GM12875 (cell line): ENCODE results near the gene BCAR1.
"Not testable (repeated sequence)": the region's sequence is repeated elsewhere in the genome, so short reads cannot be mapped to it uniquely, and the experiment has no call there.

ENCODE experiments used
- H3K4me3 ChIP-seq: one replicate; pipeline ENCODE4 v1.5.1; 2011; ENCODE audit warnings: low read depth, low read length, control low read depth
- CTCF ChIP-seq: IDR thresholded peaks from 2 replicates; pipeline ENCODE4 v1.5.1; 2011; ENCODE audit warnings: low read depth, mild to moderate bottlenecking, control low read depth, inconsistent platforms, low read length, moderate library complexity, borderline replicate concordance; ENCODE audit not compliant: insufficient read depth

Gene BCAR1

GRCh38 chr16:75281826-75282225 lies 30.4 kb upstream of the BCAR1 start:
- no peak for TF ChIP-seq CTCF
- H3K4me3 ChIP-seq = no peak overlapping the region

- H3K4me3 ChIP-seq = not testable (repeated sequence)
These were observed 29.6 kb upstream of the BCAR1 start for GRCh38 chr16:75281009-75281408.

- no peak for TF ChIP-seq CTCF
These were observed 28.9 kb upstream of the BCAR1 start for GRCh38 chr16:75280331-75280804.

GRCh38 chr16:75279305-75279704 lies 27.9 kb upstream of the BCAR1 start:
- no peak for TF ChIP-seq CTCF
- no peak overlapping the region for H3K4me3 ChIP-seq

More at GRCh38 chr16:75280331-75280804, 28.9 kb upstream of the BCAR1 start:
- no peak overlapping the region for H3K4me3 ChIP-seq

GRCh38 chr16:75273054-75273925 lies 21.9 kb upstream of the BCAR1 start:
- no peak for TF ChIP-seq CTCF
- H3K4me3 ChIP-seq = no peak overlapping the region

GRCh38 chr16:75272629-75273028 lies 21.2 kb upstream of the BCAR1 start:
- H3K4me3 ChIP-seq = not testable (repeated sequence)

- no peak overlapping the region for H3K4me3 ChIP-seq
- TF ChIP-seq CTCF = no peak
These were observed 20.7 kb upstream of the BCAR1 start for GRCh38 chr16:75272097-75272551.

GRCh38 chr16:75271441-75272096 lies 20.1 kb upstream of the BCAR1 start:
- TF ChIP-seq CTCF = no peak
- no peak overlapping the region for H3K4me3 ChIP-seq

GRCh38 chr16:75269358-75269757 lies 17.9 kb upstream of the BCAR1 start:
- not testable (repeated sequence) for H3K4me3 ChIP-seq
